Endothelial cell of umbilical vein (primary cell): ENCODE measurements around the gene ZDHHC11.
"Not testable (repeated sequence)": the region's sequence is repeated elsewhere in the genome, so short reads cannot be mapped to it uniquely, and the experiment has no call there.

Experiments
- CTCF ChIP-seq, 2 donors: IDR thresholded peaks; 1 replicate in 1 of 2; 2 replicates in 1 of 2; pipeline ENCODE4 v1.5.1; 2011; ENCODE audit warnings: low read length in 2 of 2, mild to moderate bottlenecking in 2 of 2, moderate library complexity in 2 of 2, control low read depth in 1 of 2, inconsistent platforms in 1 of 2, low read depth in 1 of 2; ENCODE audit not compliant: insufficient read depth in 1 of 2; ENCODE audit errors: extremely low read depth in 1 of 2
- POLR2A ChIP-seq: IDR thresholded peaks from 2 replicates; pipeline ENCODE4 v1.6.1; 2012; ENCODE audit warnings: low read depth, mild to moderate bottlenecking, control low read depth, low read length
- POLR2AphosphoS5 ChIP-seq: IDR thresholded peaks from 2 replicates; pipeline ENCODE4 v1.6.1; 2012; ENCODE audit warnings: low read depth, mild to moderate bottlenecking, control low read depth, low read length, moderate library complexity; ENCODE audit not compliant: insufficient read depth

- TF ChIP-seq CTCF (IDR thresholded peaks at IDR 0.05; ENCODE audit: extremely low read depth in 1 of 2, insufficient read depth in 1 of 2, low read depth in 1 of 2, low read length in 2 of 2); POLR2A; POLR2AphosphoS5: not testable (repeated sequence)
Measured at GRCh38 chr5:853416-854090, 2.8 kb upstream of the ZDHHC11 start.
